HL-60 (cell line): ENCODE results near the gene INTS3.

ENCODE experiments used
- DNase-seq, 2 experiments: peaks; one replicate each; pipeline ENCODE4 v3.0.0-alpha.2; 2010 to 2020; ENCODE audit warnings: low read depth in 1 of 2, low spot score in 1 of 2
- H3K27ac ChIP-seq: fragments of 250-450 bp; sonication (Bioruptor Pico); replicated peaks from 2 replicates; pipeline ENCODE4 v1.5.1; 2020; ENCODE audit warnings: mild to moderate bottlenecking, moderate library complexity
- H3K27me3 ChIP-seq: fragments of 250-450 bp; sonication (Bioruptor Pico); 2 replicates; pipeline ENCODE4 v1.5.1; 2021; ENCODE audit warnings: mild to moderate bottlenecking, moderate library complexity; ENCODE audit not compliant: insufficient read depth, poor library complexity, severe bottlenecking
- H3K4me3 ChIP-seq: replicated peaks from 2 replicates; pipeline ENCODE4 v1.5.1; 2011; ENCODE audit warnings: mild to moderate bottlenecking, control low read depth, low read length; ENCODE audit not compliant: insufficient read depth
- GABPA ChIP-seq: IDR thresholded peaks from 2 replicates; pipeline ENCODE4 v1.6.1; 2012; ENCODE audit warnings: low read depth
- POLR2AphosphoS5 ChIP-seq: IDR thresholded peaks from 2 replicates; pipeline ENCODE4 v1.6.1; 2012; ENCODE audit warnings: low read depth
- SPI1 ChIP-seq: IDR thresholded peaks from 2 replicates; pipeline ENCODE4 v1.6.1; 2012; ENCODE audit warnings: low read depth, mild to moderate bottlenecking, borderline replicate concordance
- TF ChIP-seq, protein P1 (sequence below): IDR thresholded peaks from one replicate; pipeline ENCODE4 v1.5.1; 2011; ENCODE audit warnings: low read length, control low read depth, inconsistent platforms; ENCODE audit not compliant: insufficient read depth
- TF ChIP-seq, protein P2 (sequence below): IDR thresholded peaks from 2 replicates; pipeline ENCODE4 v1.6.1; 2012; ENCODE audit warnings: low read depth; ENCODE audit not compliant: insufficient replicate concordance

Gene INTS3

DNA sequence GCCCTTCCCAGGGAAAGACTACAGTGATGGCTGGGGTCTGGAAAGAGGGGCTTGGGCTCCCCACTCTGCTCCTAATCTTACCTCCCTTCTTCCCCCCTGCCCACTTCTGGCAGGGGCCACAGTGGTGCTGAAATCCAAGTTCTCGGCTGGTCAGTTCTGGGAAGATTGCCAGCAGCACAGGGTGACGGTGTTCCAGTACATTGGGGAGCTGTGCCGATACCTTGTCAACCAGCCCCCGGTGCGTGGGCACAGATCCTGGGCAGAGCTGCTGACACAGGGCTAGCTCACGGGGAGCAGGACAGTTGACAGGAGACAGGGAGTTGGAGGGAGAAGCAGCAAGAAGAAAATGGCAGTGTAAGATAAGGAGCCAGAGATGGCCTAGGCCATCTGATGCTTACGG, 49.8 kb downstream of the INTS3 start:
- Histone ChIP-seq H3K27ac (no peak overlapping the region), H3K27me3 (no peaks in the 10 kb centered on the region), H3K4me3 (no peak overlapping the region)
- DNase-seq = no peak
- TF ChIP-seq, protein P1, sequence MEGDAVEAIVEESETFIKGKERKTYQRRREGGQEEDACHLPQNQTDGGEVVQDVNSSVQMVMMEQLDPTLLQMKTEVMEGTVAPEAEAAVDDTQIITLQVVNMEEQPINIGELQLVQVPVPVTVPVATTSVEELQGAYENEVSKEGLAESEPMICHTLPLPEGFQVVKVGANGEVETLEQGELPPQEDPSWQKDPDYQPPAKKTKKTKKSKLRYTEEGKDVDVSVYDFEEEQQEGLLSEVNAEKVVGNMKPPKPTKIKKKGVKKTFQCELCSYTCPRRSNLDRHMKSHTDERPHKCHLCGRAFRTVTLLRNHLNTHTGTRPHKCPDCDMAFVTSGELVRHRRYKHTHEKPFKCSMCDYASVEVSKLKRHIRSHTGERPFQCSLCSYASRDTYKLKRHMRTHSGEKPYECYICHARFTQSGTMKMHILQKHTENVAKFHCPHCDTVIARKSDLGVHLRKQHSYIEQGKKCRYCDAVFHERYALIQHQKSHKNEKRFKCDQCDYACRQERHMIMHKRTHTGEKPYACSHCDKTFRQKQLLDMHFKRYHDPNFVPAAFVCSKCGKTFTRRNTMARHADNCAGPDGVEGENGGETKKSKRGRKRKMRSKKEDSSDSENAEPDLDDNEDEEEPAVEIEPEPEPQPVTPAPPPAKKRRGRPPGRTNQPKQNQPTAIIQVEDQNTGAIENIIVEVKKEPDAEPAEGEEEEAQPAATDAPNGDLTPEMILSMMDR = no peak
- TF ChIP-seq, protein P2, sequence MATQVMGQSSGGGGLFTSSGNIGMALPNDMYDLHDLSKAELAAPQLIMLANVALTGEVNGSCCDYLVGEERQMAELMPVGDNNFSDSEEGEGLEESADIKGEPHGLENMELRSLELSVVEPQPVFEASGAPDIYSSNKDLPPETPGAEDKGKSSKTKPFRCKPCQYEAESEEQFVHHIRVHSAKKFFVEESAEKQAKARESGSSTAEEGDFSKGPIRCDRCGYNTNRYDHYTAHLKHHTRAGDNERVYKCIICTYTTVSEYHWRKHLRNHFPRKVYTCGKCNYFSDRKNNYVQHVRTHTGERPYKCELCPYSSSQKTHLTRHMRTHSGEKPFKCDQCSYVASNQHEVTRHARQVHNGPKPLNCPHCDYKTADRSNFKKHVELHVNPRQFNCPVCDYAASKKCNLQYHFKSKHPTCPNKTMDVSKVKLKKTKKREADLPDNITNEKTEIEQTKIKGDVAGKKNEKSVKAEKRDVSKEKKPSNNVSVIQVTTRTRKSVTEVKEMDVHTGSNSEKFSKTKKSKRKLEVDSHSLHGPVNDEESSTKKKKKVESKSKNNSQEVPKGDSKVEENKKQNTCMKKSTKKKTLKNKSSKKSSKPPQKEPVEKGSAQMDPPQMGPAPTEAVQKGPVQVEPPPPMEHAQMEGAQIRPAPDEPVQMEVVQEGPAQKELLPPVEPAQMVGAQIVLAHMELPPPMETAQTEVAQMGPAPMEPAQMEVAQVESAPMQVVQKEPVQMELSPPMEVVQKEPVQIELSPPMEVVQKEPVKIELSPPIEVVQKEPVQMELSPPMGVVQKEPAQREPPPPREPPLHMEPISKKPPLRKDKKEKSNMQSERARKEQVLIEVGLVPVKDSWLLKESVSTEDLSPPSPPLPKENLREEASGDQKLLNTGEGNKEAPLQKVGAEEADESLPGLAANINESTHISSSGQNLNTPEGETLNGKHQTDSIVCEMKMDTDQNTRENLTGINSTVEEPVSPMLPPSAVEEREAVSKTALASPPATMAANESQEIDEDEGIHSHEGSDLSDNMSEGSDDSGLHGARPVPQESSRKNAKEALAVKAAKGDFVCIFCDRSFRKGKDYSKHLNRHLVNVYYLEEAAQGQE = no peak
- TF ChIP-seq SPI1 (no peak), POLR2AphosphoS5 (no peak)

DNA sequence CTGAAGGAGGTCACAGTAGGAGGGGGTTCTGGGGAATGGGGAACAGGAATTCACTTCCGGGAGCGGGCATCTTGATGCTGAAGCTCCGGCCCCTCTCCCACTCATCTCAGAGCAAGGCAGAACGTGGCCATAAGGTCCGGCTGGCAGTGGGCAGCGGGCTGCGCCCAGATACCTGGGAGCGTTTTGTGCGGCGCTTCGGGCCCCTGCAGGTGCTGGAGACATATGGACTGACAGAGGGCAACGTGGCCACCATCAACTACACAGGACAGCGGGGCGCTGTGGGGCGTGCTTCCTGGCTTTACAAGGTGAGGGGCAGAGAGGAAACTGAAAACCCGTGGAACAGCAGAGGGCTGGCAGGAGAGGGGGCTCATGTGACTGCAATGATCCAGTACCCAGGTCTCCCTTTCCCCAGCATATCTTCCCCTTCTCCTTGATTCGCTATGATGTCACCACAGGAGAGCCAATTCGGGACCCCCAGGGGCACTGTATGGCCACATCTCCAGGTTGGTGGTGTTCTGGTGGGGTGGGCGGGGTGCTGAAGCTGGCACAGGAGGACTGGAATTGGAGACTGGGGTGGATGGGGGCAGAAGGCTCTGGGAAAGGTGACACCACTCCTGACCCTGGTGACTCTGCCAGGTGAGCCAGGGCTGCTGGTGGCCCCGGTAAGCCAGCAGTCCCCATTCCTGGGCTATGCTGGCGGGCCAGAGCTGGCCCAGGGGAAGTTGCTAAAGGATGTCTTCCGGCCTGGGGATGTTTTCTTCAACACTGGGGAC, 50.4 kb downstream of the INTS3 start:
- no peak overlapping the region for H3K4me3 ChIP-seq
- TF ChIP-seq, protein P2 = no peak
- TF ChIP-seq, protein P1 = no peak
- TF ChIP-seq GABPA (no peak), SPI1 (no peak), POLR2AphosphoS5 (no peak)
- H3K27me3 ChIP-seq = no peaks in the 10 kb centered on the region
- H3K27ac ChIP-seq = no peak overlapping the region
- no peak for DNase-seq

DNA sequence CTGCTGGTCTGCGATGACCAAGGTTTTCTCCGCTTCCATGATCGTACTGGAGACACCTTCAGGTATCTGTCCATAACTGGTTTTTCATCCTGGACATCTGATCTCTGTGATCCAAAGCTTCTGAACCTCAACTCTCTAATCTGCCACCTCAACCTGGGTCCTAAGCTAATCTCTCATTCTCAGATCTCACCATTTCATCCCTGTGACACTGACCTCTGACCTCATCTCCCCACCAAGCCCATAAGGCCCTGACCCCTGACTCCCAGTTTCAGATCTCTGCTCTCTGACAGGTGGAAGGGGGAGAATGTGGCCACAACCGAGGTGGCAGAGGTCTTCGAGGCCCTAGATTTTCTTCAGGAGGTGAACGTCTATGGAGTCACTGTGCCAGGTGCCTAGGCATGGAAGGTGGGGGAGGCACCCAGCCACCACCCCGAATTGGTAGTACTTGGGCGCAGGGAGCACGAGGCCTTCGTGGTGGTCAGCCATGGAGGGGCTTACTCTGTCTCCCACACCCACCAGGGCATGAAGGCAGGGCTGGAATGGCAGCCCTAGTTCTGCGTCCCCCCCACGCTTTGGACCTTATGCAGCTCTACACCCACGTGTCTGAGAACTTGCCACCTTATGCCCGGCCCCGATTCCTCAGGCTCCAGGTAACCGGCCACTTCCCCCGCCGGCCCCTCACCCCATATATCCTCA, 51.1 kb downstream of the INTS3 start:
- Histone ChIP-seq H3K27ac (no peak overlapping the region), H3K27me3 (no peaks in the 10 kb centered on the region), H3K4me3 (no peak overlapping the region)
- TF ChIP-seq, protein P1 = no peak
- TF ChIP-seq, protein P2 = no peak
- TF ChIP-seq SPI1 (no peak), GABPA (no peak), POLR2AphosphoS5 (no peak)
- no peak for DNase-seq
